ENCODE data around the gene CLNS1A.
A peak's percentile ranks its signal among the peaks of the same experiment; 100 is the strongest.
"Not testable (repeated sequence)": the region's sequence is repeated elsewhere in the genome, so short reads cannot be mapped to it uniquely, and the experiment has no call there.

The CLNS1A gene

DNA sequence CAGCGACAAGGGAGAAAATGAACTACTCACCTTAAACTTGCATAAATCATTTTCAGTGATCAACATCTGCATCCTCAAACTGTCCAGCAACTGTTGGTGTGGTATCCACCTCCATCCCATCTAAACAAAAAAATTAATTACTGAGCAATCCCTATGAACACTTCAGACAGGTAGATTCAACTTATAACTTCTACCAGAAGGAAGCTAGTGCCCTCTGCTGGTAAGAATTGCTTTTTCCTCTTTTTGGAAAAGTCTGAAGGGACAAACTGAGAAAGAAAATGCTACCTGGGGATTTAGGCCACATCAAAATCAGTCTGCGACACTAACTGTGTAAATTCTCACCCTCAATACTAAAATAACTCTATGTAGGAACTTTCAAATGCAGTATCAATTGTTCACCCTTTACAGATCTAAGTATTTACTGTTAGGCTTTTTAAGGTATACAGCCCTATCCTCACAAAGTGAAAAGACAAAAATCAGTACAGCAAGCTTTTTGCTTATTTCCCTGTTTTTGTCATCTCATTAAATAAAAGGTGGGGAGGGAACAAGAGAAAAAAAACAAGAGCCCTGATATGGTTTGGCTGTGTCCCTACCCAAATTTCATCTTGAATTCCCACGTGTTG lies 17.9 kb downstream of the CLNS1A start:
- no peak for DNase-seq (ENCODE audit: low read depth in 2 of 2)

GRCh38 chr11:77617892-77618291 lies 19.7 kb downstream of the CLNS1A start:
- DNase-seq (ENCODE audit: low read depth in 2 of 2) = no peak

DNA sequence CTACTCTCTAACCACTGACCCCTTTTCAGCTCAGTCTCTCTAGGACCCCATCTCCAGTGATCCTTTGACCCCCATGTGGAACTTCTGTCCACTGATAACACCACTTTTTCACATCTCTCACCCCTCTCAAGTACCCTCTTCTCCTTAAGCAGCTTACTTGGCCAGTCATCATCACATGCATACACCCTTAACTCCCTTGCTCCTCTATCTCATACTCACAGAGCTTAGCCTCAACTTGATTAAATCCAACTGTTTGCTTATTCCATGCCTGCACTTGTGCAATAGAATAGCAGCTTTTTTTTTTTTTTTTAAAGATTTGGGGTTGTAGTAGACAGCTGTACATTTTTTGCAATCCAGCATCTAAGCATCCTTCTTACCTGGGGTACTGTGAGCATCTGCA lies 25.7 kb downstream of the CLNS1A start:
- no peak for DNase-seq (ENCODE audit: low read depth in 2 of 2)

DNA sequence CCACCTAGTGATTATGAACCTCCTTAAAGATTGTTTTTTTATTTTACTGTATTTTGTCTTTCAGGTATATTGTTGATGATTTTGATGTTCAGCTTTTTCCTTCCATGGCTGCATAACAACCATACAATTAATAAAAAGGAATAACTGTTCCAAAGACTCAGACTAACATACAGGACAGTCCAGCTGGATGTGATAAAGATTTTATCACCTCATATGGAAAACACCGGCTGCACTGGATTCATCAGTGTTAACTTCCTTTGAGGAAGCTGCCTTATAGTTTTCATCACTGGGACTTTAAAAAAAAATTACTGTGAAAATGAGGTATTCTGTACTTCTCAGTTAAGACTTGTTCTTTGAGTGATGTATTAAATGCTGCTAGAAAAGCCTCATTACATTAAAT lies 28.4 kb downstream of the CLNS1A start:
- no peak for DNase-seq (ENCODE audit: low read depth in 2 of 2)

DNA sequence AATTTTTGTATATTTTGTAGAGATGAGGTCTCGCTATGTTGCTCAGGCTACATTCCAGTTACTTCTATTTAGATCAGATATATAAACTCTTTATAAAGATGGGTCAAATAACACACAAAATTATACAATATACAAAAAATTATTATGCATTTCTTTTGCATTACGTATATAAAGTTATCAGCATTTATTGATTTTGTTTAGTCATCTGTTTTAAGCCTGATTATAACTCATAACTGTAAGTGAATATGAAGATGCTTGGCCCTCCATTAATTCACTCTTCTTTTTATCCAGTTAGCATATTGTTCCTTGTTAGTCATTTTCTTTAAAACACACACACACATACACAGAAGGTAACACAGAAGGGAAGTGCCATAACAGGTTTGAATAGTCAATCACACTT lies 33.3 kb downstream of the CLNS1A start:
- no peak for DNase-seq (ENCODE audit: low read depth in 2 of 2)

- DNase-seq (ENCODE audit: low read depth in 2 of 2) = no peak
These were observed 35.1 kb downstream of the CLNS1A start for GRCh38 chr11:77602381-77603088.

- DNase-seq (ENCODE audit: low read depth in 2 of 2) = no peak
These were observed 39.4 kb downstream of the CLNS1A start for GRCh38 chr11:77598195-77598594.

- DNase-seq (ENCODE audit: low read depth in 2 of 2) = no peak
These were observed 41.0 kb downstream of the CLNS1A start for GRCh38 chr11:77596626-77597025.

DNA sequence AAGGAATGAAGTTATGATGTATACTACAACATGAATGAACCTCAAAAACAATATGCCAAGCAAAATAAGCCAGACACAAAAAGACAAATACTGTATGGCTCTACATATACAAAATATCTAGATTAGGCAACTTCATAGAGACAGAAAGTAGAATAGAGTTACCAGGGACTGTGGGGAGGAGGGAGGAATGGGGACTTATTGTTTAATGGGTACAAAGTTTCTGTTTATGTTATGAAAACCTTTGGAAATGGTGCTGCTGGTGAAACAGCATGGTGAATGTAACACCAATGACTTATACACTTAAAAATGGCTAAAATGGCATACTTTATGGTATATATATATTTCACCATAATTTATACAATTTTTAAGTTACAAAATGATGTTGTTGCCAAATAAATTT lies 43.7 kb downstream of the CLNS1A start:
- no peak for DNase-seq (ENCODE audit: low read depth in 2 of 2)

DNA sequence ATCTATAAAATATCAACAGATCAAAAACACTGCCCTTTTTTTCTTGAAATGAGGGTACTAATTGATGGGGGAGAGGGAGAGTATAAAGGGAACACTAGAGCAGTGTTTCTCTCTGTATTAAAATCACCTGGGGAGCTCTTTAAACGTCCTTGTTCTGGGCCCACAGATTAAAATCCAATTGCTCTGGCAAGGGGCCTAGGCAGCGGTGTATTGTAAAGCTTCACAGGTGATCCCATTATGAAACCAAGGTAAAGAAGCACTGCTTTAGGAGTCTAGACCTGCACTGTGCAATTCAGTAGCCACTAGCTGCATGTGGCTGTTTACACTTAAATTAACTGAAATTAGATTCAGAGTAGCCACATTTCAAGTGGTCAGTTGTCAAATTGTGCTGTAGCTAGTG lies 44.9 kb downstream of the CLNS1A start:
- DNase-seq (ENCODE audit: low read depth in 2 of 2) = no peak

DNA sequence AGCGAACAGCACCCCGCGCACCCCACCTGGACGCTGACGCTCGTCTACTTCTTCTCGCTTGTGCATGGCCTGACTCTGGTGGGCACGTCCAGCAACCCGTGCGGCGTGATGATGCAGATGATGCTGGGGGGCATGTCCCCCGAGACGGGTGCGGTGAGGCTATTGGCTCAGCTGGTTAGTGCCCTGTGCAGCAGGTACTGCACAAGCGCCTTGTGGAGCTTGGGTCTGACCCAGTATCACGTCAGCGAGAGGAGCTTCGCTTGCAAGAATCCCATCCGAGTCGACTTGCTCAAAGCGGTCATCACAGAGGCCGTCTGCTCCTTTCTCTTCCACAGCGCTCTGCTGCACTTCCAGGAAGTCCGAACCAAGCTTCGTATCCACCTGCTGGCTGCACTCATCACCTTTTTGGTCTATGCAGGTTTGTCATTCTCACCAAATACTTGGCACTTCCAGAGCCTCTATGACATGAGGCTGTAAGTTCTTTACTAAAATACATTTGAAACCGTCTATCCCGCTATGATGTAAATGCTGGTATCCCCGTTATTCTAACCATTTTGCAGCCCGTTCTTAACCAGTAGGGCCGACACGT lies 47.3 kb downstream of the CLNS1A start:
- no peak for DNase-seq (ENCODE audit: low read depth in 2 of 2)

DNA sequence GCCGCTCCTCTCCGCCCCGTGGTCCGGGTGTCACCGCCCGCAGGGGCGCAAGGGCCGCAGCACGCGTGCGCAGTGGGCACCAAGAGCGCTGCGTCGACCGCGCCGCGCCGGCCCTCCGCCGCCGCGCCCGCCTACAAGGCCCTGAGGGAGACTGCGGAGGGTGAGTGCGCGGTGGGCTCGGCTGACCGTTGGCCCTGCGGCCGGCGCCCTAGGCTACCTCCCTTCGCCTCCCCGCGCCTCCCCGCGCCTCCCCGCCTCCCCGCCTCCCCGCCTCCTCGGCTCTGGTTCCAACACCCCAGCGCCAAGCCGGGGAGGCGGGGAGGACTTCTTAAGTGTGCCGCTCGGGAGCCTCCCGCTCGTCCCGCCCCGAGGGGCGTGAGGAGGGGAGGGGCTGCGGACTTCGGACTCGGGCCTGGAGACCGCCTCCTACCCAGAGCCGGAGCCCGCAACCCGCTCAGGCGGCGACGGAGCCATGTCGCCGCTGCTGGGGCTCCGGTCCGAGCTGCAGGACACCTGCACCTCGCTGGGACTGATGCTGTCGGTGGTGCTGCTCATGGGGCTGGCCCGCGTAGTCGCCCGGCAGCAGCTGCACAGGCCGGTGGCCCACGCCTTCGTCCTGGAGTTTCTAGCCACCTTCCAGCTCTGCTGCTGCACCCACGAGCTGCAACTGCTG lies 47.9 kb downstream of the CLNS1A start, which contains the start of gene AQP11:
Gene AQP11 (plus strand): TSS at position 433 of the 673 bp plus-strand sequence. CDS start 40 bp downstream, at position 473.
- peak; percentile 10 to 31 for DNase-seq (ENCODE audit: low read depth in 2 of 2)

DNA sequence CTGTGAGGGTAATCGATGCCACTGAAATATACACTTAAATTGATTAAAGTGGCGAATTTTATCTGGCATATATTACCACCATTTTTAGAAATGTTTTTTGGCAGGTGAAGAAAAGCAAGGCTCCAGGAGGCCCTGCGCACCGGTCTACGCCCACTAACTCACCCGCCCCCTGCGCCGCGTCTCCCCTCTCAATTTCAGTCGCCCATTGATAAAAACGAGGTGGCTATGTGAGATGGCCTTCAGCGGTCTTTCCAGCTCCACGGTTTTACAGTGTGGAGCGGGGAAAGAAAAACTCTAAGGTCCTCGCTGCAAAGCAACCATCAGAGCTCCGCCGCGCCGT lies 48.4 kb downstream of the CLNS1A start:
- no peak for DNase-seq (ENCODE audit: low read depth in 2 of 2)

DNA sequence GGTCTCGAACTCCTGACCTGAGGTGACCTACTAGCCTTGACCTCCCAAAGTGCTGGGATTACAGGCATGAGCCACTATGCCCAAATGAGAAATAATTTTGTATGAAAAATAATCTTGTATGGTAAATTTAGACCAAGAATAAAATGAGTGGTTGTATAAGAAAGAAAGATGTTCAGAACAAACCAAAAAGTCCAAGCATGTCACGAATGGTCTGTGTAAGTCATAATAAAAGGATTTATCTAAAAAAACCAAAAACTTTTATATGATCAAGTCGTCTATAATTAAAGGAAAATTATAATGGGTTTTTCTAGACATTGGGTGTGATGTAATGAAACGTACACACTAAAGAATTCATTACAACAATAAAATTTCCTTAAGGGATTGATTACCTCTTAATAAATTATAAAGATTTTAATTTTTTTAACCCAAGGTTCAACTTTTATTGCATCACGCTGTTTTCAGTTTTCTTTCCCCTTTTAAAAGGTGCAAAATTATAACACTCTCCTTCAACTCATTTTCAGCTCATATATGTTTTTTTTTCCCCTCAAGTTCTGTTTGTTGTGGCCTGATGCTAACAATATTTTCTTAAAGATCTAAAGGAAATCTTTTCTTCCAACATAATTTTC lies 56.8 kb downstream of the CLNS1A start:
- no peak for DNase-seq (ENCODE audit: low read depth in 2 of 2)

GRCh38 chr11:77575428-77575827 lies 62.2 kb downstream of the CLNS1A start:
- not testable (repeated sequence) for DNase-seq (ENCODE audit: low read depth in 2 of 2)

GRCh38 chr11:77570896-77571295 lies 66.7 kb downstream of the CLNS1A start:
- not testable (repeated sequence) for DNase-seq (ENCODE audit: low read depth in 2 of 2)

DNA sequence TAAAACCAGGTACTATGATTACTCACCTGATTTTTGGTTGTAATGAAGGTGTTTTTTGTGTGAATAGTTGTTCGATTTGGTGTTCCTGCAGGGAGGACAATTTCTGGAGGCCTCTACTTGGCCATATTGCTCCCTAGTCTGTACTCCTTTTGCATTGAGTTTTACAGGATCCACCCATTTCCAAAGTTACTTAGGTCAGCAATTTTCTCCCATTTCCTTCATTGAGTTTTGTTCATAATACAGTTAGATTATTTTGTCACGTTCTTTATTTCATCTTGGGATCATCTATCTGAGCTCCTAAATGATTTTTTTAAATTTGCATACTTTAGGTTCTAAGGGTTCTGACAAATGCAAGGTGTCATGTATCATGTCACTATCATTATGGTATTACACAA lies 67.9 kb downstream of the CLNS1A start:
- no peak for DNase-seq (ENCODE audit: low read depth in 2 of 2)

DNA sequence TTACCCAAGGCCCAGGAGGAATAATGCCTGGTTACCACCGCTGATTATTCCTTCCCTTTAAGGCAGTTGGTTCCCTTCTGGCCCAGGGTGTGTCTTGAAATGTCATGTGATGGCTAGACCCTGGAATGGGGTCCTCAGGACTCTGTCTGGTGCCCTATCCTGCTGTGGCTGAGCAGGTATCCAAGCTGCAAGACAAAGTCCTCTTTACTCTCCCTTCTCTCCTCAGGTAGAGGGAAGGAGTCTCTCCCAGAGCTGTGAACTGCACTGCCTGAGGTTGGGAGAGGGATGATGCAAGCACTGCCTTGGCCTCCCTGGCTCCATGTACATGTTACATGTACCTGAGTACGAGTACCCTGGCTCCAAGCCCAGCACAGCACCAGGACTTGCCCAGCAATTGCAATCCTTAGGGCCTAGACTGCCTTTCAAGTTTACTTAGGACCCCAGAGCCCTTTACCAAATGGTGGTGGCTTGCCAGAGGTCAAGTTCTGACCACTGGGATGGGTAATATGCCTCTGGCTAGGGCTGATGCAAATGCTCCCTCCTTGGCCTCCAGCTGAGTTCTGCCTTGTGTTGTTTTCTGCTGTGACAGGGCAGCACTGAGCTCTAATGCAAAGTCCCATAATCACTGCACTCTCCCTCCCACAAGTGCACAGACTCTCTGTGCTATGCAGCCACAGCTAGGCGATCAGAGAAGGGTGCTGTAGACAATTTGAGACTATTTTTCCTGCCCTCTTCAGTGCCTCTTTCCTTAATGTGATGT lies 68.5 kb downstream of the CLNS1A start:
- no peak for DNase-seq (ENCODE audit: low read depth in 2 of 2)

DNA sequence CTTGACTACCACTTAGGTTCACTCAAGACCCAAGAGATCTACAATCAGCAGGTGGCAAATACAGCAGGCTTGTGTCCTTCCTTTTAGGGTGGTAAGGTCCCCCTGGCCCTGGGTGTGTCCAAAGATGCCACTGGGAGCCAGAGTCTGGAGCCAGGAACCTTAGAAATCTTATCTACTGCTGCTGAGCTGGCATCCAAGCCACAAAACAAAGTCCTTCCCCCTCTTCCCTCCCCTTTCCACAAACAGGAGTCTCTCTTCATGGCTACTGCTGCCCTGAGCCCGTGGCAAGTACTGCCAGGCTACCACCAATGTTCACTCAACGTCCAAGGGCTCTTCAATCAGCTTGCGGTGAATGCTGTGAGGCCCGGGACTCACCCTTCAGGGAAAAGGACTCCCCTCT lies 69.3 kb downstream of the CLNS1A start:
- no peak for DNase-seq (ENCODE audit: low read depth in 2 of 2)

All from stimulated activated CD8-positive, alpha-beta memory T cell treated with anti-CD3 and anti-CD28 coated beads, Interleukin-15, amount 100 ng/mL, for 4 hours (primary cell).